Lower leg skin (tissue), 4 donors: ENCODE results near the gene ZNF414. TPM values are rescaled to one million over a fixed set of nuclear protein-coding genes. Genes with fewer than 3 reads are reported as not detected.

Source experiments
- DNase-seq, 2 donors: peaks; one replicate each; pipeline ENCODE4 v3.0.0-alpha.2; 2019; ENCODE audit warnings: low spot score in 2 of 2
- H3K4me3 ChIP-seq: fragments of 200-600 bp; sonication (generic); 2 replicates; pipeline ENCODE4 v1.5.1; 2017; ENCODE audit warnings: mild to moderate bottlenecking, low read depth; ENCODE audit not compliant: poor library complexity, severe bottlenecking
- POLR2A ChIP-seq, 2 donors: fragments of 450-650 bp; IDR thresholded peaks; one replicate each; pipeline ENCODE4 v1.6.1; 2016 to 2017; ENCODE audit warnings: antibody characterized with exemption in 2 of 2, mild to moderate bottlenecking in 1 of 2, moderate library complexity in 1 of 2
- WGBS, 2 donors: methylation state at CpG; one replicate each; pipeline ENCODE4 v1.1.5; 2018; 5-methylcytosine and 5-hydroxymethylcytosine counted together
- intact Hi-C: fragments of 100-400 bp; cut with DNase I; formaldehyde crosslinking; loops from one replicate; pipeline ENCODE4 v1.15.0; 2023; ENCODE audit warnings: low total_unique reads
- total RNA-seq, 4 donors: library from RNA; depleted of rRNA; stranded (reverse); fragments of >200 nt; gene quantifications; one replicate each; pipeline ENCODE4 v1.1.0, GENCODE V29; 2016
- TF ChIP-seq, protein P1 (sequence below), 3 donors: fragments of 450-650 bp; IDR thresholded peaks; one replicate each; pipeline ENCODE4 v1.5.1; 2016; ENCODE audit warnings: antibody characterized with exemption in 3 of 3, mild to moderate bottlenecking in 3 of 3, moderate library complexity in 2 of 3

The ZNF414 gene
- total RNA-seq, 4 donors from 2014 or later, result 14.8 to 42.2 (median 18.8) TPM

DNA sequence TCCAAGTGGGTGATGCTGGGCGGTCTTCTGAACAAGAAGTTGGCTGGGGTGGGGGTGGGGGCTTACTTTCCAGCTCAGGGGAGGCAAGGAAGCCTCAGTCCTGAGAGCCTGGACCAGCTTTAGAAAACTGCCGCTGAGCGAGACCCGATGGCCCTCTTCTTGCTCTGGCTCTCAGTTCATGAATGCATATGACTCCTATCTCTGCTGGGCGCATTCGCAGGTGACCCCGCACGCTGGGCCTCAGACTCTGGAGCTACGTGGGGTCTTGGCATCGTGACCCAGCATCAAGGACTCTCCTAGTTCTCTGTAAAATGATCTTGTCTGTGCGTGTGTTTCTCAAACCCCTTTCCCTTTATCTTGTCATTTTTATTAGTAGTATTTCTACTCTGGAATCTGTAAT is 31.3 kb downstream of the ZNF414 start:
- intact Hi-C loops, result no loop called here
- no peak for TF ChIP-seq POLR2A (IDR thresholded peaks at IDR 0.05)
- TF ChIP-seq, protein P1, sequence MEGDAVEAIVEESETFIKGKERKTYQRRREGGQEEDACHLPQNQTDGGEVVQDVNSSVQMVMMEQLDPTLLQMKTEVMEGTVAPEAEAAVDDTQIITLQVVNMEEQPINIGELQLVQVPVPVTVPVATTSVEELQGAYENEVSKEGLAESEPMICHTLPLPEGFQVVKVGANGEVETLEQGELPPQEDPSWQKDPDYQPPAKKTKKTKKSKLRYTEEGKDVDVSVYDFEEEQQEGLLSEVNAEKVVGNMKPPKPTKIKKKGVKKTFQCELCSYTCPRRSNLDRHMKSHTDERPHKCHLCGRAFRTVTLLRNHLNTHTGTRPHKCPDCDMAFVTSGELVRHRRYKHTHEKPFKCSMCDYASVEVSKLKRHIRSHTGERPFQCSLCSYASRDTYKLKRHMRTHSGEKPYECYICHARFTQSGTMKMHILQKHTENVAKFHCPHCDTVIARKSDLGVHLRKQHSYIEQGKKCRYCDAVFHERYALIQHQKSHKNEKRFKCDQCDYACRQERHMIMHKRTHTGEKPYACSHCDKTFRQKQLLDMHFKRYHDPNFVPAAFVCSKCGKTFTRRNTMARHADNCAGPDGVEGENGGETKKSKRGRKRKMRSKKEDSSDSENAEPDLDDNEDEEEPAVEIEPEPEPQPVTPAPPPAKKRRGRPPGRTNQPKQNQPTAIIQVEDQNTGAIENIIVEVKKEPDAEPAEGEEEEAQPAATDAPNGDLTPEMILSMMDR (IDR thresholded peaks at IDR 0.05), result no peak
- 85 to 92% methylated on average over 11 of the region's 11 CpGs for WGBS, 2 donors

DNA sequence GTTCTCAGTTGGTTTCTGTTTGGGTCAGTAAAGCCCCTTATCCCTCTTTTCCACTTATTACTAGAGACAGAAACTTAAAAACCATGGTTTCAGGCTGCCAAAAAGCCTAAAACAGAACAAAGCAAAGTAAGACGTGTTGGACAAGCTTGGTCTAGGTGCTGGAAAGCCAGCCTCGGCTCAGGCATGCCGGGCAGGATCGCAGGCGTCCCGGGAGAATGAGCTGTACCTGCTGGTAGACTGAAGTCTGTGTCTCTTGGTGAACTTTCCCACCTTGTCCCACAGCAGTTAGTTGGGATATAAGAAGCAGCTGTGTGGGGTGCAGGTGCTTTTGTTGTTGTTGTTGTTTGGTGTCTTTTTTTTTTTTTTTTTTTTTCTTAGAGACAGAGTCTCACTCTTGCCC is 32.4 kb downstream of the ZNF414 start:
- TF ChIP-seq POLR2A (IDR thresholded peaks at IDR 0.05), result no peak
- TF ChIP-seq, protein P1 (IDR thresholded peaks at IDR 0.05), result no peak
- no peak overlapping the region for H3K4me3 ChIP-seq
- intact Hi-C loops, result no loop called here
- no peak for DNase-seq
- WGBS, 2 donors, result 39 to 45% methylated on average over 6 of the region's 6 CpGs

More for the DNA sequence above, 31.3 kb downstream of the ZNF414 start:
- H3K4me3 ChIP-seq, result no peak overlapping the region
- DNase-seq, result no peak

DNA sequence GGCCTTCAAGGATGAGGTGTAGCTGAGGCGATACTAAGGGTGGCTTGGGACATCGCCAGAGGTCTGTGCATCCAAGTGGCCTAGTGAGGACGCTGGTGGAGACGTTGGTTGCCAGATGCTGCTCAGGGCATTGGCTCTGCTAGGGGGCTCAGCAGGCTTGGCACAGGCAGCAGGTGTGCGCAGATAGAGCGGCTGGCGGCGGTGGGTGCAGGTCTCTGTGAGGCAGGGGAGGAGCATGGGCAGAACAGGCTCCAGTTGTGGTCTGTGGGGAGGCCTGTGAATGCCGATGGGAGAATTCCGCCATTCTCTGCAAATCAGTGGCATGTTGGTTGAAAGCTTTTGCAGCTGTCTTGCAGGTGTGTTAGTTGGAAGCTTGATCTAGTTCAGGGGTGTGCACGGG is 32.8 kb downstream of the ZNF414 start:
- no peak overlapping the region for H3K4me3 ChIP-seq
- TF ChIP-seq, protein P1 (IDR thresholded peaks at IDR 0.05), result no peak
- intact Hi-C loops, result no loop called here

DNA sequence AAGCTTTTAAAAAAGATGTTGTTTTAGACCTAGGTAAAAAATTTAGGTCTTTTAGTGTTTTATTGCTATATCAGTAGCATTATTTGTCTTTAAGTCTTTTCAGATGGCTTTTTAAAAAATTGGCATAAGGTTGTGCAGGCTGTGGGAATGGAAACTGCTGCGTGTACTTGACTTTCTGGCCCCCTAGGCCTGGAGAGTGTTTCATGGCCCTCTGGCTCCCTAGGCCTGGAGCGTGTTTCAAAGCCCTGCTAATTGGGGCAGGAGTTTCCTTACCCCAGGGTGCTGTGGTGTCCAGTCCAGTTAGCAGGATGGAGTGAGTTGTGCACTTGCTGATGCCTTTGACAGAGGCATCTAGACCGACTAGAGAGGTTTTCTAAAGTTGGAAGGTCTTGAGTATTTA is 35.4 kb downstream of the ZNF414 start:
- no peak for DNase-seq
- H3K4me3 ChIP-seq, result no peak overlapping the region
- TF ChIP-seq, protein P1 (IDR thresholded peaks at IDR 0.05), result no peak
- TF ChIP-seq POLR2A (IDR thresholded peaks at IDR 0.05), result no peak
- intact Hi-C loops, result no loop called here
- WGBS, 2 donors, result 49 to 68% methylated on average over 3 of the region's 3 CpGs

More for the DNA sequence above, 32.8 kb downstream of the ZNF414 start:
- WGBS, 2 donors, result 42 to 52% methylated on average over 11 of the region's 11 CpGs
- no peak for DNase-seq

DNA sequence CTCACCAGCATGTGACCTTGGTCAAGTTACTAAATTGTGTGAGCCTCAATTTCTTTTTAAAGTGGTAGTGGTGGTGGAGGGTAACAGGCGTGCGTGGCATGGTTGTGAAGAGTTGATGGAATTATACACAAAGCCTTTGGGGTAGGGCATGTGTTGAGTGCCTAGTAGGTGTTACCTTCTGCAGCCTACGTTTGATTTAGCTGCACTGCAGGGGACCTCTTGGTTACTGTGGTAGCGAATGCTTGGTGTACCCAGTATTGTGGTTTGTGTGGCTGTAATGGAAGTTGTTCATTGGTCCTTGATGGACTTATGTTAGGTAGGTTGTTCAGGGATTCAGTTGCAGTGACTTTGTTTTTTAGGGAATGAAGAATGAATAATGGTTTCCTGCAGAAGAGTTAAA is 36.1 kb downstream of the ZNF414 start:
- no peak for DNase-seq
- TF ChIP-seq, protein P1 (IDR thresholded peaks at IDR 0.05), result no peak
- TF ChIP-seq POLR2A (IDR thresholded peaks at IDR 0.05), result no peak
- intact Hi-C loops, result no loop called here
- H3K4me3 ChIP-seq, result no peak overlapping the region
- 63 to 82% methylated on average over 4 of the region's 4 CpGs for WGBS, 2 donors

DNA sequence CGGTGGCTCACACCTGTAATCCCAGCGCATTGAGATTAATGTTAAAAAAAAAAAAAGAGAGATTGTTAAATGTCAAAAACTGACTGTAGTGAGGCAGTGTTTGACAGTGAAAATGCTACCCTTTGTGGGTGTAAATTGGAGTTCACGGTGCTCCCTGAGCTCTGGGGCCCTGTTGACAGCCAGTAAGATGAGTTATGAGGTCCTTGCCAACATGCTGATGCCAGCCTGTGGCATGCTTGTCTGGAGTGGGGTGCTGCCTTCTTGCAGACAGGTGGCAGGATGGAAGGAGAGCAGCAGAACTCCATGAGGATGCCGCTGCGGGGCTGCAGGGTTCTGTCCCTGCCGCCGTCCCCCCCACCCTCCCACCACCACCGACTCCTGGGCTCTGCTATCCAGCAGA is 37.4 kb downstream of the ZNF414 start:
- WGBS, 2 donors, result 83% methylated on average over 8 of the region's 8 CpGs
- no peak for DNase-seq
- intact Hi-C loops, result no loop called here
- H3K4me3 ChIP-seq, result no peak overlapping the region
- TF ChIP-seq, protein P1 (IDR thresholded peaks at IDR 0.05), result no peak
- no peak for TF ChIP-seq POLR2A (IDR thresholded peaks at IDR 0.05)
